SK-N-MC (cell line): Measurements from ENCODE around the gene PJA1.

Experiments used
- EZH2 ChIP-seq: fragments of 200-600 bp; sonication (generic); IDR thresholded peaks from one replicate; pipeline ENCODE4 v1.6.1; 2017; ENCODE audit warnings: antibody characterized with exemption
- FOXP2 ChIP-seq: optimal IDR thresholded peaks from 2 replicates; pipeline ENCODE3; 2011; ENCODE audit warnings: mild to moderate bottlenecking, moderate library complexity; ENCODE audit not compliant: insufficient read depth; ENCODE audit errors: extremely low read length, control extremely low read depth
- POLR2AphosphoS5 ChIP-seq: IDR thresholded peaks from 2 replicates; pipeline ENCODE4 v1.6.1; 2012; ENCODE audit warnings: mild to moderate bottlenecking, low read depth, low read length, borderline replicate concordance

GRCh38 chrX:69186651-69187050, 21.4 kb upstream of the PJA1 start:
- no peak for TF ChIP-seq EZH2
- no peak for TF ChIP-seq FOXP2
- no peak for TF ChIP-seq POLR2AphosphoS5
